Subcutaneous adipose tissue (tissue), 4 donors: ENCODE data around the gene SMIM22. TPM values are rescaled to one million over a fixed set of nuclear protein-coding genes. Genes with fewer than 3 reads are reported as not detected.

Experiments used
- total RNA-seq, 4 donors: library from RNA; depleted of rRNA; stranded (reverse); fragments of >200 nt; gene quantifications; one replicate each; pipeline ENCODE4 v1.1.0, GENCODE V29; 2016
- TF ChIP-seq, protein P1 (sequence below): fragments of 450-650 bp; IDR thresholded peaks from one replicate; pipeline ENCODE4 v1.5.1; 2016; ENCODE audit warnings: low read depth, mild to moderate bottlenecking, control low read depth, antibody characterized with exemption, moderate library complexity

The SMIM22 gene
- total RNA-seq, 4 donors from 2014 or later = not detected

DNA sequence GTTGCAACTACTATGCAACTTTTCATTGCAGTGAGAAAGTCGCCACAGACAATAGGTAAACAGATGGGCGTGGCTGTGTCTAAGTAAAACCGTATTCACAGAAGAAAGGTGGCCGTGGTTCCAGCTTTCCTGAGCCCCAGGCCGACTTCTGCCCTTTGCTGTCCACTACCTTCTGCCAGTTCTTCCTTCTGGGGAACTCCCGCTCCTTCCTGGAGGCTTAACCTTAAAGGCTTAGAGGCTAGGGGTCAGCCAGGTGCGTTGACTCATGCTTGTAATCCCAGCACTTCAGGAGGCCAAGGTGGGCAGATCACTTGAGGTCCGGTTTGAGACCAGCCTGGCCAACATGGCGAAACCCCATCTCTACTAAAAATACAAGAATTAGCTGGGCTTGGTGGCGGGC, 4.9 kb upstream of the SMIM22 start:
- TF ChIP-seq, protein P1, sequence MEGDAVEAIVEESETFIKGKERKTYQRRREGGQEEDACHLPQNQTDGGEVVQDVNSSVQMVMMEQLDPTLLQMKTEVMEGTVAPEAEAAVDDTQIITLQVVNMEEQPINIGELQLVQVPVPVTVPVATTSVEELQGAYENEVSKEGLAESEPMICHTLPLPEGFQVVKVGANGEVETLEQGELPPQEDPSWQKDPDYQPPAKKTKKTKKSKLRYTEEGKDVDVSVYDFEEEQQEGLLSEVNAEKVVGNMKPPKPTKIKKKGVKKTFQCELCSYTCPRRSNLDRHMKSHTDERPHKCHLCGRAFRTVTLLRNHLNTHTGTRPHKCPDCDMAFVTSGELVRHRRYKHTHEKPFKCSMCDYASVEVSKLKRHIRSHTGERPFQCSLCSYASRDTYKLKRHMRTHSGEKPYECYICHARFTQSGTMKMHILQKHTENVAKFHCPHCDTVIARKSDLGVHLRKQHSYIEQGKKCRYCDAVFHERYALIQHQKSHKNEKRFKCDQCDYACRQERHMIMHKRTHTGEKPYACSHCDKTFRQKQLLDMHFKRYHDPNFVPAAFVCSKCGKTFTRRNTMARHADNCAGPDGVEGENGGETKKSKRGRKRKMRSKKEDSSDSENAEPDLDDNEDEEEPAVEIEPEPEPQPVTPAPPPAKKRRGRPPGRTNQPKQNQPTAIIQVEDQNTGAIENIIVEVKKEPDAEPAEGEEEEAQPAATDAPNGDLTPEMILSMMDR = no peak

DNA sequence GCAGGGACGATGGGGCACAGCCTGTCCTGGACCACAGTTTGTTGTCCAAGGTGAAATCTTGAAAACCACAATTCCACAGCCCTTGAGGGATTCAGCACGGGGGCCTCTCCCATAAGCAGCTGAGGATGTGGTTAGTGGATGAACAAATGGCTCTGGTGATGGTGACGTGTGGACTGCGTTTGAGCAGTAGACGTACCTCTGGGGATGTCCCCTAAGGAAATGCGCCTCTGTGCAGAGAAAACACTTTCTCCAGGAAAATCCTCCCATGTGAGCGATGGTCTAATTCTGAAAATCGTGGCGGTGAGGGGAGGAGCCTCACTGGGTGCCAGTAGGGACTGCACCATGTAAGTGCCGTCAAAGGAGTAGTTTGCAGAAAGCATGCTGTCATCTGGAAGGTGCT, 4.3 kb upstream of the SMIM22 start:
- TF ChIP-seq, protein P1 = no peak

DNA sequence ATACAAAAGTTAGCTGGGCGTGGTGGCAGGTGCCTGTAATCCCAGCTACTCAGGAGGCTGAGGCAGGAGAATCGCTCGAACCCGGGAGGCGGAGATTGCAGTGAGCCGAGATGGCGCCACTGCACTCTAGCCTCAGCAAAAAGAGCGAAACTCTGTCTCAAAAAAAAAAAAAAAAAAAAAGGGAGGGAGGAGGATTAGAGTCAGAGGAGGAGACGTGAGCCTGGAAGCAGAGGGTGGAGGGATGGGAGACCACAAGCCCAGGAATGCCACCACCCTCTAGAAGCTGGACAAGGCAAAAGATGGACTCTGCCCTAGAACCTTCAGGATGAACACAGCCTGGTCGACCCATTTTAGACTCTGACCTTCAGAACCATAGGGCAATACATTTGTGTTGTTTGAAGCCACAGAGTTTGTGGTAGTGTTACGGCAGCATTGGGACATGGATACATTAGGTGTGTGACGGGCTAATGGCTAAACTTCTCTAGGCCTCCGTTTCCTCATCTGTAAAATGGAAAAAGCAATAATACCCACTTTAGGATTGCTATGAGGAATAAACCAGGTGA, 2.1 kb upstream of the SMIM22 start:
- TF ChIP-seq, protein P1 = no peak

DNA sequence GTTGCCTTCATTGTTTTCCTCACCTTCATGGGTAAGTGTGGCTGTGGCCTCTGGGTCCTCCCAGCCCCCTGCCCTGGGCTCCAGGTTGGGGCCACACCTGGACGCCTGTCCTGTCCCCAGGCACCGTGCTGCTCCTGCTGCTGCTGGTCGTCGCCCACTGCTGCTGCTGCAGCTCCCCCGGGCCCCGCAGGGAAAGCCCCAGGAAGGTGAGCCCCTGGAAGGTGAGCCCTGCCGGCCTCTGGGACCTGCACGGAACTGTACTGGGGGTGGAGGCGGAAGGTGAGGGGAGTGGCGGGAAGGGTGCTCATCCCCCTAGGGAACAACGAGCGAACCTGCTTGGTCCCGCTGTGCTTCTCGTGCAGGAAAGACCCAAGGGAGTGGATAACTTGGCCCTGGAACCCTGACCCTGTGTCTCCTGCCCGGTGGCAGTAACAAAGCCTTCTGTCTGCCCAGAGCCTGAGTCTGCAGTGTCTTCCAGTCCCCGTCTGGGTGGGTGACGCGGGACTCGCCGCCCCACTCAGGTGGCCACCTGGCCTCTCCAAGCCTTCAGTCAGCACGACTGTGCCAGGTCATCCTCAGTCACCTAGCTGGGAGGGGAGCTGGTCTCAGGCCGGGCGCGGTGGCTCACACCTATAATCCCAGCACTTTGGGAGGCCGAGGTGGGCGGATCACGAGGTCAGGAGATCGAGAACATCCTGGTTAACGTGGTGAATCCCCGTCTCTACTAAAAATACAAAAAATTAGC, 831 bp downstream of the SMIM22 start:
- TF ChIP-seq, protein P1 = no peak

DNA sequence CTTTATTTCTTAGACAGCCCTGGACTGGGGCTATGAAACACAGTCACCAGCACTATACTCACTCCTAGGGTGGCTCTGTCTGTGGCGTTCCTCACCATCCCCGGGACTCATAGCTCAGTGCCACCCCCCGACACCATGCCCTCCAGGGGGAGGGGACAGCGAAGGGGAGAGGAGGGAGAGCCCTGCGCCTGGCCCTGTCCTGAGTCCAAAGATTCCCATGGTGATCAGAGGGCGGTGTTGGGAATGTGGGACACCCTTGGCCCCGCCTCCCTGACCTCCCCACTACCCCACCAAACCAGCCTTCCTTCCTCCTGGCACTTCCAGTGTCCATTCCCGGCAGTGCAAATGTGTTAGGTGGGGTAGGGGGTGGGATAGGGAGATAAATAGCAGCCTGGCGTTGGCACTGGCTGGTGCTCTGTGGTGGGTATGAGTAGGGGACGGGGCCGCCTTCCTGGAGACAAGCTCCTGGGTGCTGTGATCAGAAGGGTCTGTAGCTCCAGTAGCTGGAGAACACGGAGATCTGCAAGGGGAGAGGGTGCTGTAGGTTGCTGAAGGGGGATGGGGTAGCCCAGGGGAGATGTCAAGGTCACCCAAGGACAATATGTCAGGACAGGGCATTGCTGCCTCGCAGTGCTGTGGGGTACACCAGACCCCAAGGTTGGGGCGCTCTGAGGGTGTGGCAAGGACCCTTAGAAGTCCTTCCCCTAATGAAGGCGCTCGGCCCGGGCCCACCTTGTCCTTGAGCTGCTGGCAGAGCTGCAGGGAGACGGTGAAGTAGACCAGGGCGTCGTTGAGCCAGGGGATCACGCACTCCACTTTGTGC, 2.0 kb downstream of the SMIM22 start:
- TF ChIP-seq, protein P1 = no peak

DNA sequence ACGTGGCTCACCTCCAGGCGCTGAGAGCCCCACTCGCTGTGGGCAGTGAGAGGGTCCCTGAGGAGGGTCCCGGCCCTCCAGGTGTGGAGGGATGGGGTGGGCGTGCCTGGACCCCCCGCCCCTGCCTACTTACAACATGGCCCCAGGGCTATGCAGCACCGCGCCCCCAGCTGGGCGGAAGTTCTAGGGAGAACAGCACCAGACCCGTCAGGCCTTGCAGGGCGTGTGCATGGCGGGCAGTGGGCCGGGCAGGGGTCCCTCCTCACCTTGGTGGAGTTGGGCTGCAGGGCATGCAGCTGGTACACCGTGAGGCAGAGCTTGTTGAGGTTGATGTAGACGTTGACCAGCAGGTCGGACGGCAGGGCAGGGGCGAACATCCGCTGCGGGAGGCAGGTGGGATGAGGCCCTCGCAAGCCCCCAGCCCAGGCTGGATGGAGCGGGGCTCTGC, 2.7 kb downstream of the SMIM22 start:
- TF ChIP-seq, protein P1 = no peak

DNA sequence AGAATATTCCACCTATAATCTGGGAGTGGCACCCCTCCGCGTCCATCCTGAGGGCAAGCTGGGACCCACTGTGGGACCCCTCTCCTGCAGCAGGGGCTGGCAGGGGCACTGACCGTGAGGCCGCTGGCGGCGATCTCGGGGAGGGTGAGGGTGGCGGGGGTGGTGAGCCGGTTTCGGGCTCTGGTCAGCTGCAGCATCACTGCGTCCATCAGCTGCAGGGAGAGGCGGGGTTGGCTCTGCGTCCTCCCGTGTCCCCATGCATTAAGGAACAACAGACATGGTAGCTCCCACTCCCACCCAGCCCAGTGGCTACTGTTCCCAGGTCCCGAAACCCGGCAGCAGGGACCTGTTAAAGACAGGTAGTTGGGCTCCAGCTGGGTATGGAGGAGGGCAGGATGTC, 3.3 kb downstream of the SMIM22 start:
- TF ChIP-seq, protein P1 = no peak
